Left lobe of liver (tissue), 2 donors: Measurements from ENCODE around the gene ACTG1. TPM values are rescaled to one million over a fixed set of nuclear protein-coding genes. Genes with fewer than 3 reads are reported as not detected.

Experiments
- ATAC-seq: fragments of 200-7000 bp; cut with Tn5 transposase; one replicate; pipeline ENCODE4 v1.9.1; 2020; ENCODE audit warnings: mild to moderate bottlenecking, moderate library complexity
- DNase-seq: peaks from one replicate; pipeline ENCODE4 v3.0.0-alpha.2; 2020; ENCODE audit warnings: low spot score
- total RNA-seq: library from RNA; stranded (reverse); gene quantifications from one replicate; pipeline ENCODE4 v1.2.1, GENCODE V29; 2021
- donor health status: DM: no; HTN: no; CAD: no; lungs with moderate emphysema.
- donor health status: DM: no; HTN: yes; CAD: no.

The ACTG1 gene
- total RNA-seq, result 264 TPM

DNA sequence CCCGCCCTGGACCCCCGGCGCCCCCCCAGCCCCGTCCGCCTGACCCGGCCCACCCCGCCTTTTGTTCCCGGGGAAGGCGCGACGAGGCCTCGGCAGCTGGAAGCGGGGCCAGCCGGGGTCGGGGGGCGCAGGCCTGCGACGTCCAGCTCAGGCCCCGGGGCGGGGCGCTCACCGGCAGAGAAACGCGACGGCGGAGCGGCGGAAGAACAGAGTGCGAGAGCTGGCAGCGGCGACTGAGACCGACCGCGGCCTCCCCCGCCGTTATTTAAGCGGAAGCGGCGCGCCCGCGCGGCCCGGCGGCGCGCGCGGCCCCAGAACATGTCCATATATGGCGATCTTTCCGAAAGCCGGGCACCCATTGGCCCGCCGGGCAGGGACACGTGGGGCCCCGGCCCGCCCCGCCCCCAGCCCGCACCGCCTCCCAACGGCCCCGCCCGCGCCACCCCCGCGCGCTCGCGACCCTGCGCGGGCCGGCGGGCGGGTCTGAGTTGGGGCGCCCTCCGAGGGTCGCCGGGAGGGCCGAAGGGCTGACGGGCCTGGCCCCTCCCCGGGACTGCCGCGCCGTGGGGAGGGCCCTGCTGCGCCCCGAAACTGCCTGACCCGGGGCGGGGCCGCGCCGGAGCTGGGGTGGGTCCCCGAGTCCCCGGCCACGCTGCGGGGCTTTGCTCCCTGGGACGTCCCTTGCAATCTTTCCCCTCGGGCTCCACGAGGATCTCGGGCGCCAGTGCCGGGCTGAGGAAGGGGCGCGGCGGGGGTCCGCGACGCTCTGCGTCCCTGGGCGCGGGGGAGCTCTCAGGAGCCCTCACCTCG is at the start of gene ACTG1:
Gene ACTG1 (minus strand): TSS at position 238 of the 810 bp plus-strand sequence. CDS start 445 bp downstream, outside the sequence.
- ATAC-seq (peak; percentile 79), DNase-seq (peak; percentile 95)

DNA sequence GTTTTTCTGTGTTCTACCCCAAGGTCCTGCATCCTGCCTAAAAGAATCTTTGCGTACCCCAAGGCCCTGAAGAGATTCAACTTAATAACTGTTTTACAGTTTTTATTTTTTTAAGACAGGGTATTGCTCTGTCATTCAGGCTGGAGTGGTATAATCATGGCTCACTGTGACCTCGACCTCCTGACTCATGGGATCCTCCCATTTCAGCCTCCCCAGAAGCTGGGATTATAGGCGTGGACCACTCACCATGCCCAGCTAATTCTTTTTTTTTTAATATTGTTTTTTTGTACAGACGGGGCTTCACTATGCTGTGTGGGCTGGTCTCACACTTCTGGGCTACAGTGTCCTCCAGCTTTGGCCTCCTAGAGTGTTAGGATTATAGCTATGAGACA is 48.9 kb upstream of the ACTG1 start:
- no peak for DNase-seq
- no peak for ATAC-seq

DNA sequence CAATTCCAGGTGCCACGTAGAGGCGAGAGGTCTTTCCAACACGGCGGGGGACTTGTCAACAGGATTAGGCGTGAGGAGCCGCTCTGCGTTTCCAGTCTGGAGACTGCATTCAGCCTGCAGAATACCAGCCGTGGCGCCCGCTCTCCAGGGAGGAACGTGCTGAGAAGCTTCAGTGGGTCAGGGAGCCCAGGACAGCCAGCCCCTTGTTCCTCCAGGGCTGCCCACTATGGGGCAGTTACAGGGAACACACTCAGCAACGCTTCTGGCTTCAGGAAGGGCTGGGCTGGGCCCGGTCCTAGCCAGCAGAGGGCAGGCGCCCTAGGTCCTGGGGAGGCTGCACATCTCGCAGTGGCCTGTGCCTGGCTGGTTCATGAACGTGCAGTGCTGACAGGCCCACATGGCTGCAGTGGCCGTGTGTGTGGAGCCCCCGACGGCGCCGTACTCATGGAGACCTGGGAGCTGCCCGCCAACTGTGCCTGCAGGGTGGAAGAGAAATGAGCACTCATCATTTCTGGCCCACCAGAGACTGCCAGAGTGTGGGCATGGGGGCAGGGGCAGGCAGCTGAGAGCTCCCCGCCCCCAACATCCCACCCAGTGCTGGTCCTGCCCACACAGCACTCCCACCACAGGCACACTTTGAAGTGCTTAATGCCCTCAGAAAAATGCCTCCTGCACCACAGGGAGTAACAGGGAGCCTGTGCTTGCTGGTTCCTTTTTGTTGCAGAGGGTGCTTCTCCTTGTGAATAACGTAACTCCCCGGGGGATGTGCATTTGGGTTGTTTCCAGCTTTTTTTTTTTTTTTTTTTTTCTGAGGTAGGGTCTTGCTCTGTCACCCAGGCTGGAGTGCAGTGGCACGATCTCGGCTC is 46.6 kb upstream of the ACTG1 start:
- no peak for DNase-seq
- ATAC-seq, result peak; percentile 12

DNA sequence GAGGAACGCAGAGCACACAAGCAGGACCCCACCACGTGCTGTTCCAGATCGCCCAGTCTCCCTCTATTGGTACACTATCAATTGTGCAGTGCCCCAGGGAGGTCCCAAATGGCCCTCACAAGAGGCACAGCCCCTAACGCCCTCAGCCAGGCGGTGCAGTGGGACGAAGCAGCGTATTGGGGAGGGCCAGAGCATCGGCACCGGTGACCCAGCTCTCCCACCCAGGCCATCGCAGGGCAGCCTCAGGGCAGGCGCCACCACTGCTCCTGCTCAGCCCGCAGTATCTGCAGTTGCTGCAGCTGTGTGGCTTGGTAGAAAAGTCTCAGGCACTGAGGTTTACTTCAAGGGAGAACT is 45.5 kb upstream of the ACTG1 start:
- no peak for ATAC-seq
- DNase-seq, result no peak

DNA sequence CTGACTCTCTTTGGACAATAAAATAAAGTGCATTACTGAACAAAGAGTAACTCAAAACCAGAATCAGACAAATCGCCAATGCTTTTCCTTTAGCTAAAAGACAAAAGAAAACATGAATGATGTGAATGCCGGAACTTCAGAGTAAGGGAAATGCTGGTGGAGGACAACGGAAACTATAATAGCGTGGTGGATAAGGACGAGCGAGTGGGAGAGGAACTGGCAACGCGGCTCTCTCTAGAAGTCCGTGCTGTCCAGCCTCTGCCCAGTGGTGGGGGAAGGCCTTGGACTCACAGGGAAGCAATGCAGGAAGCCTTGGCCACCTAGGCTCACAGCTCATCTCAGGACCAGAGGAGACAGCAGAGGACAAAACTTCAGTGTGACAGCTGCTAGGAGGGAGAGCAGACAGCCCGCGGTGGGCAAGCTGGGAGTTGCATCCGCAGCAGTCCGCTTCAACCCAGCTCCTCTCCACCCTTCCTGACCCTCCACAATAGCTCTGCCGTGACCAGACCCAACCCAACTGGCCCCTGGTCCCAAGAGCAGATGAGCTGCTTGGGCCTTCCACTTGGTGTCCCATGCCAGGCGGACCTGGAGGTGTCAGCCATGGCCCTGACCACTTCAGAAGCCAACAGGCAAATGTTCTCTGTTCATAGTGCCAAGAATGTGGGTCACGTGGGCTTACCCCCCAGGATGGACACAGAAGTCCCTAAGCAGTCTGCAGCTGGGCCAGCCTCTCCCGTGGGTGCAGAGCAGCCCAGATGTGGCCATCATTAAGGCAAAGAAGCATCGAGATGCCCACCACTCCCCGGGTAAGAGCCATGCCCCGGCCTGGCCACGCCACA is 44.9 kb upstream of the ACTG1 start:
- no peak for DNase-seq
- ATAC-seq, result no peak

DNA sequence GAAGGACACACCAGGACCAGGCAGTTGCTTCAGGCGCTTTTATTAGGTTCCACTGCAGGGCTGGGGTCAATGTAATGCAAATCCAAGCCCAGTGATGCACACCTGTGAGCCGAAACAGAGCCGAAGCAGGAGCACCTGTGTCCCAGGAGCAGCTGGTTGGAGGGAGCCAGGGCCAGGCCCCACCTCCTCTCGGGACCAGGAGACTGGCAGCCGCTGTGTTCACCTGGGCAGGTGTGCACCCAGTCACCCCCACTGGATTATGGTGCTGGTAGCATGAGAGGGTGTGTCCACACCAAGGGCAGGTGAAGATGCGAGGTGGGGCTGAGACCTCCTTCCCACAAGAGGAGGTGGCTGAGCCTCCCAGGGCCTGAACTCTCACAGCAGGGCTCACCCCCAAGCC is 44.3 kb upstream of the ACTG1 start:
- ATAC-seq (no peak), DNase-seq (no peak)

DNA sequence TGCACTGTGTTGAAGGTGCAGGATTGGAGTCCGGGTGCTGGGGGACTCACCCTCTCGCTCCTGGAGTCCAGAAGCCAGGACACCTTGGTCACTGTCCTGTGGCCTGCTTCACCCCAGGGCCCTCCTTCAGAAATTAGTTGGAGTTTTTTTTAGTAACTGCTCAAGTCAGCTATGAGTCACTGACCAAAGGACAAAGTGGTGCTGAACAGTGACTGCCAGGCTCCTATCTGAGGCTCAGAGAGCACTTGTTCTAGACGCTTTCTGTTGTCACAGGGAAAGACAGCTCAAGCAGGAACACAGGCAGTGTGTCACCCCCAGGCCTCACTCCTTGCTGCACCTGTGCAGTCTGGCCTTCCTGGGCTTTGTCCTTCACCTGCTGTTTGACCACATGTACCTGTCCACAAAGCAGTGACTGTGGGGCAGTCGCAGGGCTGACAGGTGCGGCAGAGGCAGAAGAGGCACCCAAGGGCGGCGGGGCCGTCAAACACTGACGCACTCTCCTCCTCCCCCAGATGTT is 43.6 kb upstream of the ACTG1 start:
- DNase-seq (no peak), ATAC-seq (no peak)

DNA sequence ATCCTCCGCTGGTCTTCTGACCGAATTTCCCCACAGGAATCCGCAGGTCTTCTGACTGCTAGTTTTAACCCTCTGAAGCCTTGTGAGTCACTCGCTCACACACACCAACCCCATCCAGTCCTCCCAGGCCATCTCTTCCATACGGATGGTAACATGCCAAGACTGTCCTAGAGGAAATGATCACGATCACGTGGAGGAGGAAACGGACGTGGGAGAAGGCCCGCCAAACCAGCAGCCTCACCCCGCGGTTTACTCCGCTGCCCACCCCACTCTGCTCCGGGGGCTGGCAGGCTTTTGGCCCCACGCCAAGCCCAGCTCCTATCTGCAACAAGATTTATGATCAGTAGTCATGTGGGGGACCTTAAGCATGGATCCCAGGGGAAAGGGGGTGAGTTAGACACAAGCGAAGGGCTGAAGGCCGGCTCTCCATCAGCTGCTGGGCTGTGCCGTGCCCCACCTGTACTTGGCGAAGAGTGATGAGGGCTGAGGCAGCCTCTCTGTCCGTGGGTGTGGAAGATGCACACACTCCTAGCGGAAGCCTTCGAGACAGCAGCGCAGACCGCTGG is 41.1 kb upstream of the ACTG1 start:
- no peak for DNase-seq
- no peak for ATAC-seq

DNA sequence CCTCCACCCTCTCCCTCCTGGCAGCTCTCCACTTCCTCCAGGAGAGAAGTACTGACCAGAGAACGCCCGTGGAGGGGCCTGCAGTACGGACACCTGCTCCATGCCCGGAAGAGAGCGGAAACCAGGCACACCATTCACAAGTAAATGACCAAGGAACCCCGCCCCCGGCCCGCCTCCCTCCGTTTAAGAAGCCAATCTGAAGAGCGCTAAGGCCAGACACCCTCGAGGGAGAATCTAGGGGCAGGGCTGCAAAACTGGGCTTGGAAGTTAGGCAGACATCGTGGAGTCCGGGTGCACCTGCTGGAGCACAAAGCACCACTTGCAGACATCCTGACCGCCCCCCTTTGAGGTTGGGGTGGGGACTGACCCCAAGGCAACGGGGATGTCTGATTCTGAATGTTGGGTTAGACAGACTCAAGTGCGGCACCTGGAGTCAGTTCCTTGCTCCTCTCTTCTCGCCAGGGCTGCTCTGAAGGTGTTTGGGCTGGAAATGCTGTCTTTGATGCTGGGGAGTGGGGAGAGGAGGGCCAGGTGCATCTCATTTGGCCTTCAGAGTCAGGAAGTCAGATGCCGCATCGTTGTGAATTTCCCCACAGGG is 40.5 kb upstream of the ACTG1 start:
- peak; percentile 7 for ATAC-seq
- no peak for DNase-seq

DNA sequence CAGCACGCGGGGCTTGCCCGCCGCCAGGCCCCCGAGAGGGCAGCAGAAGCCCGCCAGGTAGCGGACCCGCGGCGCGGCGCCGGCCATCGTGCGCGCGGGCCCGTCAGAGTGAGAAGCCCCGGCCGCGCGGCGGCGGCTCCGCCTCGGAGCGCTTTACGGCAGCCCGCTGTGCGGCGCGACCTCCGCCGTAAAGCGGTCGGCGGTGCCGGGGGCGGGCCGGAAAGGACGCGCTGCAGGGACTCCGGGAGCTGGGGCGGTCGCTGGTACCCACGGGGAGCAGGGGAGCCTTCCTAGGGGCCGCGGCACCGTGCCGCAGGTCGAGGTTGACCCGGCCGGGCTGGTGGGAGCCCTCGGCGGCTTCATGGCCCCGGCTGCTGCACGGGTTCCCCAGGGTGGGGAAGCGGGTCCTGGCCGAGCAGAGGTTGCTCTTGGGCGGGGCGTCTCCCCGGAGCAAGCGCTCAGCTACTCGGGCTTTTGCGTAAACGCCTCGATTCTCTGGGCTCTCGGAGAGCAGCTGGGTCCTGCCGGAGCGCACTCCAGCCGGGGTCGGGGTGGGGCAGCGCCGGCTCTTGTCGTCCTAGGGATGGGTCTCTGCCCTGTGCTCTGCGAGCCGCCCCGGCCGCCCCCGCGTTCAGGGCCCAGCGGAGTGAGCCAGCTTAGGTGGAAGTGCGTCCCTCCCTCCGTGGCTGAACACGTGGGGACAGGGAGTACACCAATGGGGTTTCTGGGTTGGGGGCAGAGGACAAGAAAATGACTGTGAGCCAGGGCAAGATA is 39.8 kb upstream of the ACTG1 start, which contains the start of gene FAAP100:
Gene FAAP100 (minus strand): TSS at position 110 of the 774 bp plus-strand sequence. CDS start 23 bp downstream, at position 87.
- peak; percentile 80 for ATAC-seq
- DNase-seq, result peak; percentile 87

DNA sequence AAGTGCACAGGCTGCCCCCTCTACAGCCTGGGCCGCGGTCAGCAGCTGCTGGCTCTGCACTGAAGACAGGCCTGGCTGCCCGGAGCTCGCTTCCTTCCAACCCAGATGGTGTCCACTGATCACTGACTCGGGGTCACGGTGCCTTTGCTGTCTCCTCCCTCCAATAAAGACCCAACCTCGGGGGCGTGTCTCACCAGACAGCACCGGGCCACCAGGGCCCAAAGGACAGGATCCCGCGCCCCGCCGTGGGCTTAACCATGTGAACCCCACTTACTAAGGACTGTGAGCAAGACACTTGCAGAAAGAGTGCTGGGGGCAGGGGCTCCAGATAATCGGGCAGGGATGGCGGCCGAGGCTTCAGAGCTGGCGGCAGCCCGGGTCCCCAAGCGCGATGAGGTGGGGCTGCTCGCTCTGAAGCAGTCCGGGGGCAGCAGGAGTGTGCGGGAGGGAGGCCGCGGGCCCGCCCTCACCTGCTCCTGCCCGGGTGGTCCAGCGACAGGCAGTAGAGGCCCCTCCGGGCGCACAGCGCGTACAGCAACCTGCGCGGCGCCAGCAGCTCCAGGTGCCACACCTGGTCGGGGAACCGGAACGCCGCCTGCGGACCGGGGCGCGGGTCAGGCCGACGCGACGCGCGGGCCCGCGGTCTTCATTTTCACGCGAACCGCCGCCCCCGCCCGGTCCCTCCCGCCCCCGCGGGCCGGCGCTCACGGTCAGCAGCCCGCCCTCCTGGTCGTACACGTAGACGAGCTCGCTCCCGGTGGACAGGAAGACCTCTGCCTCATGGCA is 39.1 kb upstream of the ACTG1 start:
- peak; percentile 67 for DNase-seq
- peak; percentile 47 for ATAC-seq

DNA sequence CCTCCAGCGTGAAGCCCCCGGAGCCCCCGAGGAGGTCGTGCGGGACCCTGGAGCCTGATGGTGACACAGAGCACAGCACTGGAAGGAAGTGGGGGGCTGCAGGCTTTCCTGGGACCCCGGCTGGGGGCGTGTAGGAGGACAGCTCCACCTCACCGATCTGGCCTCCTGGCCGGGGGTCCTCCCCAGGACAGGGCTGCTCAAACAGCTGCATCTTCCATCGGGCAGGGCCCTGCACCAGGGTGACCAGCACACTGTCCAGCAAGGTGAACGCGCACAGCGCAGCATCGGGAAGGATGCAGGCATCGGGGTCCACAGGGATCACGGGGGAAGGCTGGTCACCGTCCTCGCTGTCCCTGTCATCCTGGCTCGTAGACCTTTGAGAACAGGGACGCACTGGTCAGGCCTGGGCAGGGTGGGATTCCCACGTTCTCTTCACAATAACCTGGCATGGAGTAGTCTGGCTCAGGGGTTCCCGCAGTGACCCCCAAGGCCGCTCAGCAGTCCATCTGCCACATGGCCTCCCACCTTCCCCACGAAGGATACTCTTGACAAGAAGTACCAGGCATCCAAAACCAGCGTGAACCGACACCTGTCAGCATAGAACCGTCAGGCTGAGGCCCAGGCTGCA is 38.3 kb upstream of the ACTG1 start:
- DNase-seq (no peak), ATAC-seq (no peak)

DNA sequence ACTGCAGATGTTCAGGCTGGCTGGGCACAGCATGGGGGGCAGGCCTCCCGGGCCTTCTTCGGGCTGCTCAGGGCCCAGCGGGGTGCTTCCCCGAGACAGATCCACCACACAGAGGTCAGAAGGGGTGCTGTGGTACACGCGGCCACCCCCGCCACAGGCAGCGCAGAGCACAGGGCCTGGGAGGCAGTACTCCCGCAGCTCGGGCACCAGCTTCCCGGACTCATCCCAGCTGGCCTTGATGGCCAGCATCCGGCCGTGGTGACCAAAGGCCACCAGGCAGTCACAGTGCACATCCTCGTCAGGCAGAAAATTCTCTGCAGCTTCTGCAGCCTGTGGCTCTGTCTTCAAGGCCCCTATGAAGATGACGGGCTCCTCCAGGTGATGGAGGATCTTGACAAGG is 37.7 kb upstream of the ACTG1 start:
- ATAC-seq, result no peak
- no peak for DNase-seq

DNA sequence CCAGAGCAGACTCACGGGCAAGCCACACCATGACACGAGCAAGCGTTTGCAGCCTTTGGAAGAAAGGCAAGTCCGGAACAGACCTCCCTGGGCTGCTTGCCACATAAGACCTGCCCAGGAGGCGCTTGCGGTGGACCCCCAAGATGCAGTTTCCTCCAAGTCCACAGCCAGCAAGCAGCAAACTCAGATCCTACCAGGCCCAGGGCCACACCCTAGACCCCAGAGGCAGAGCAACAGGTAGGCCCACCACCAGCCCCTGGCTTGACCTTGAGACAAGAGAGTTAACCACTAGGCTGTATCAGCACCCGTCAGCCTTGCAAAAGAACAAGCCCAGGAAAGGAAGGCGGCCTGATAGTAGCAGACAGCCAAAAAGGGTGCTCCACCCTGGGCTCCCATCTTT is 37.2 kb upstream of the ACTG1 start:
- ATAC-seq (no peak), DNase-seq (no peak)

DNA sequence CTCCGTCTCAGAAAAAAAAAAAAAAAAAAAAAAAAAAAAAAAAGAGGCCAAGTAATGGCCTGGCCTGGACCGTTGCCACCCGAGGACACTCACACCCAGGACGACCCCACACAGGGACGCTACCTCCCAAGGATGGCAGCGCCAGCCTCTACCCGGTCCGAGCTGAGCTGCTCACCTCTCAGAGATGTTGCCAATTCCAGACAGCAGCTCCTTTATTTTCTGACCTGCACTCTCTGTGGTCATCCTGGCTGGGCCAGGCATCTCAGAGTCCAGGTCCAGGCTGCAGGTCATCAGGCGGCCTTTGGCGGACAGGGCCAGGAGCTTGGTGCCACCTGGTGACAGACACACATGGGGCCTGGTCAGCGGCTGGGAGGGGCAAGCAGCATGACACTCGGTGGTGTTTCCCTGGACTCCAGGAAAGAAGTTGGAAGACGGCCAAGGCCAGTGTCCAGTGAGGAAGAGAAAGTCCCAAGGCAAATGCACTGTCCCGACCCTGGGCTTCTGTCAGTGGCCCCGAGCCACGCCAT is 36.5 kb upstream of the ACTG1 start:
- ATAC-seq (peak; percentile 72), DNase-seq (peak; percentile 84)

DNA sequence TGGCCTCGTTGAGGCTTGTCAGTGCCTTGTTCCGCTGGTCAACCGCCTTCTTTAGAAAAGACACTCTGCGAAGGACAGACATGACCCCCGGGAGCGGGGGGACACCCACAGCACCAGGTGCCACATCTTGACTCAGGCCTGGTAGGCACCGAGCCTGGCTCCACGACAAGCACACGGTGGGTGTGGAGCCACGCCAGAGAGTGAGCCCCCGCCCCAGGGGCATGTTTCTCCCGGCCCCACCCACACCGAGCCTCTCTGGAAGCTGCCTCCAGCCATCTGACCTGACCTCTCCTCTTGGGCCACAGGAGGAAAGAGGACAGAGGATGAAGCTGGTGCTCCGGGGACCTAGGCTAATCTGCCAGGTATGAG is 35.0 kb upstream of the ACTG1 start:
- DNase-seq (no peak), ATAC-seq (no peak)

DNA sequence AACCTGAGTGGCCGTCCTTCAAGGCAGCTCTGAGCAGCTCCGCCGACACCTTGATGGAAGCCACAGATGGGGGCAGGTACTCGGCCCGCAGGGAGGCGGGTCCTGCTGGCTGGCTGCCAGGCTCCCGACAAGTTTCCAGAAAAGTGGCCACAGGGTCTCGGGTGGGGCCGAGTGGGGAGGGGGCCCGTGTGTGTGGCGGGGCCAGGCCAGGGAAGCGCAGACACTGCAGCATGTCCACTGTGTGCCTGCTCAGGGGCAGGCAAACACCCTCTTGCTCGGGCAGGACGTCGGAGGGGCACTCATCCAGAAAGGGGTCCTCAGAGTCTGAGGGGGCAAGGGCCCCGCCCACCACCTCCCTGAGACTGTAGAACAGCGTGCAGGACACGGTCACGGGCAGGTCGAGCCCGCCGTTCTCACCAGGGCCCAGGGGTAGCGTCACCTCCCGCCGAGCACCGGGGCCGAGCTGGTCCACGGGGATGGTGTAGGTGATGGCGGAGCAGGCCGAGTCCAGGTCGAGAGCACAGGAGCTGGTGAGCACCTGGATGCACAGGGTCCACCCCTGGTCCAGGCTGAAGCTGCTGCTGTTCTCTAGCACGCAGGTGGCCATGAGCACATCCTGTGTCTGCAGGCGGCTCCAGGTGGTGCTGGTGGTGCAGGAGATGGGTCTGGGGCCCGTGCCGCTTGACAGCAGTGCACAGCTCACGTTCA is 34.5 kb upstream of the ACTG1 start:
- no peak for DNase-seq
- ATAC-seq, result no peak
